GM13977 (cell line): ENCODE data around the gene TIMP3.

ENCODE experiments used
- DNase-seq: peaks from one replicate; pipeline ENCODE4 v3.0.0; 2012; ENCODE audit warnings: low spot score
- in situ Hi-C: fragments of 300-500 bp; cut with MboI; formaldehyde crosslinking; loops from one replicate; pipeline ENCODE4 v1.12.0; 2022; ENCODE audit warnings: low sequenced_read_pairs, low pct_unique_long_range_greater_than_20kb, mixed read lengths, inconsistent platforms; ENCODE audit not compliant: unreplicated experiment
- TF ChIP-seq, protein P1 (sequence below): IDR thresholded peaks from 2 replicates; pipeline ENCODE4 v1.5.1; 2012; ENCODE audit warnings: mild to moderate bottlenecking, control low read depth; ENCODE audit not compliant: insufficient read depth; ENCODE audit errors: extremely low read depth, missing control alignments

TIMP3 gene

GRCh38 chr22:32858957-32859356 lies 57.5 kb downstream of the TIMP3 start:
- TF ChIP-seq, protein P1, sequence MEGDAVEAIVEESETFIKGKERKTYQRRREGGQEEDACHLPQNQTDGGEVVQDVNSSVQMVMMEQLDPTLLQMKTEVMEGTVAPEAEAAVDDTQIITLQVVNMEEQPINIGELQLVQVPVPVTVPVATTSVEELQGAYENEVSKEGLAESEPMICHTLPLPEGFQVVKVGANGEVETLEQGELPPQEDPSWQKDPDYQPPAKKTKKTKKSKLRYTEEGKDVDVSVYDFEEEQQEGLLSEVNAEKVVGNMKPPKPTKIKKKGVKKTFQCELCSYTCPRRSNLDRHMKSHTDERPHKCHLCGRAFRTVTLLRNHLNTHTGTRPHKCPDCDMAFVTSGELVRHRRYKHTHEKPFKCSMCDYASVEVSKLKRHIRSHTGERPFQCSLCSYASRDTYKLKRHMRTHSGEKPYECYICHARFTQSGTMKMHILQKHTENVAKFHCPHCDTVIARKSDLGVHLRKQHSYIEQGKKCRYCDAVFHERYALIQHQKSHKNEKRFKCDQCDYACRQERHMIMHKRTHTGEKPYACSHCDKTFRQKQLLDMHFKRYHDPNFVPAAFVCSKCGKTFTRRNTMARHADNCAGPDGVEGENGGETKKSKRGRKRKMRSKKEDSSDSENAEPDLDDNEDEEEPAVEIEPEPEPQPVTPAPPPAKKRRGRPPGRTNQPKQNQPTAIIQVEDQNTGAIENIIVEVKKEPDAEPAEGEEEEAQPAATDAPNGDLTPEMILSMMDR: no peak
- in situ Hi-C loops: no loop called here
- DNase-seq: no peak

GRCh38 chr22:32859743-32860142 lies 58.2 kb downstream of the TIMP3 start:
- DNase-seq: no peak
- in situ Hi-C loops: no loop called here
- TF ChIP-seq, protein P1: no peak

DNA sequence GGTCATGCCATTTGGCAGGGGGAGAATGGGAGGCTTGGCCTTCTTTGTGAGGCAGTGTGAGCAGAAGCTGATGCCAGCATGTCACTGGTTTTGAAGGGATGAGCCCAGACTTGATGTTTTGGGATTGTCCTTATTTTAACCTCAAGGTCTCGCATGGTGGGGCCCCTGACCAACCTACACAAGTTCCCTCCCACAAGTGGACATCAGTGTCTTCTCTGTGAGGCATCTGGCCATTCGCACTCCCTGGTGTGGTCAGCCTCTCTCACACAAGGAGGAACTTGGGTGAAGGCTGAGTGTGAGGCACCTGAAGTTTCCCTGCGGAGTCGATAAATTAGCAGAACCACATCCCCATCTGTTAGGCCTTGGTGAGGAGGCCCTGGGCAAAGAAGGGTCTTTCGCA lies 59.8 kb downstream of the TIMP3 start:
- DNase-seq: no peak
- in situ Hi-C loops: no loop called here
- TF ChIP-seq, protein P1: no peak

- DNase-seq: no peak
- TF ChIP-seq, protein P1: no peak
- in situ Hi-C loops: no loop called here
These were observed 60.6 kb downstream of the TIMP3 start for GRCh38 chr22:32862083-32862482.

GRCh38 chr22:32862936-32863661 lies 61.6 kb downstream of the TIMP3 start:
- TF ChIP-seq, protein P1: no peak
- DNase-seq: no peak
- in situ Hi-C loops: no loop called here

DNA sequence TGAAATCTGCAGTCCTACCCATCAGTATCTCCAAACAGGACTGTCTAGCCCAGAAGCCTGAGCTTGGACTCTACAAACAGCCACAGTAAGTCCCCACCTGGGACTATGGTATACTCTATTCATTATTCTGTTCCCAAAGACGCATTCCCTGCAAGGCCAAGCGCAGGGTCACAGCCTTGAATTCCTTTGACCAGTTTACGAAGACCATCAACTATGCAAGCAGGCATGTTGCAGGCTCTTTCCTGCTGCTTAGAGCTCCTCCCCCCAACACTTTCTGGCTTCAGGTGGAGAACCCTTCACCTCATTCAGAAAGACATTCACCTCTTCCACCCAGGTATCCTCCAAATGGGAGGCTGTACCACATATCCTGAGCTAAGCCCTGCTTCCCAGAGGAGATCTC lies 62.5 kb downstream of the TIMP3 start:
- in situ Hi-C loops: no loop called here
- TF ChIP-seq, protein P1: no peak
- DNase-seq: no peak
